PC-3 (cell line): Measurements from ENCODE around the gene CLEC17A.

Experiments used
- CTCF ChIP-seq: fragments of 300-600 bp; sonication (generic); conservative IDR thresholded peaks from 2 replicates; pipeline ENCODE4 v1.5.1; 2017; ENCODE audit warnings: antibody characterized with exemption, low read depth, mild to moderate bottlenecking, low read length
- EZH2 ChIP-seq: fragments of 300-600 bp; sonication (generic); IDR thresholded peaks from one replicate; pipeline ENCODE4 v1.6.1; 2017; ENCODE audit warnings: antibody characterized with exemption, mild to moderate bottlenecking, low read length; ENCODE audit not compliant: unreplicated experiment
- EZH2phosphoT487 ChIP-seq: fragments of 300-600 bp; sonication (generic); IDR thresholded peaks from 2 replicates; pipeline ENCODE4 v1.6.1; 2018; ENCODE audit warnings: mild to moderate bottlenecking, antibody characterized with exemption, low read length, borderline replicate concordance

DNA sequence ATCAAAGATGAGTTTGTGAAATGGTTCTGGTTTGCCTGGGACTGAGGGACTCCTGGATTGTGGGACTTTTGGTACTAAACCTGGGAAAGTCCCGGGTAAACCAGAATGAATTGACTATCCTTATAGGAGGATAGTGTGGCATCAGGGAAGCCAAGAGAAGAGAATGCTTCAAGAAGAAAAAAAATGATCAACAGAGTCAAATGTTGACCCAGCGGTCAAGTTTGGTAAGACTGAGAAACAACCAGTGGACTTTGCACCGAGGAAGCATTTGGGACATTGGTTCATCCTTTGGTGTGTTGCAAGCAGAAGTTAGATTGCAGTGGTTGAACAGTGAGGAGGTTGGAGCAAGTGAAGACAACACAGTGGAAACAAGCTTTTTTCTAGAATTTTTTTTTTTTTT, 33.5 kb downstream of the CLEC17A start:
- no peak for TF ChIP-seq CTCF
- TF ChIP-seq EZH2, result no peak
- TF ChIP-seq EZH2phosphoT487, result no peak
